BLaER1 treated with 17β-estradiol and CSF1 and Interleukin-3, amounts not matched to agents 10 nM and 100 nM (cell line): ENCODE data around the gene FAM162B.

Source experiments
- H3K27ac ChIP-seq, 11 experiments: shearing (Covaris generic); formaldehyde crosslinking; 2 replicates each; pipeline ENCODE4 v1.8.1; 2022
- H3K27me3 ChIP-seq, 11 experiments: shearing (Covaris generic); formaldehyde crosslinking; 2 replicates each; pipeline ENCODE4 v1.8.1; 2022
- H3K36me3 ChIP-seq, 11 experiments: shearing (Covaris generic); formaldehyde crosslinking; 2 replicates each; pipeline ENCODE4 v1.8.1; 2022
- H3K4me1 ChIP-seq, 10 experiments: shearing (Covaris generic); formaldehyde crosslinking; 2 replicates each; pipeline ENCODE4 v1.8.1; 2022
- H3K4me2 ChIP-seq, 11 experiments: shearing (Covaris generic); formaldehyde crosslinking; 2 replicates each; pipeline ENCODE4 v1.8.1; 2022
- H3K4me3 ChIP-seq, 10 experiments: shearing (Covaris generic); formaldehyde crosslinking; 2 replicates each; pipeline ENCODE4 v1.8.1; 2022
- H3K9ac ChIP-seq, 11 experiments: shearing (Covaris generic); formaldehyde crosslinking; 2 replicates each; pipeline ENCODE4 v1.8.1; 2022
- H3K9me3 ChIP-seq, 11 experiments: shearing (Covaris generic); formaldehyde crosslinking; replicated peaks in 1 of 11; 2 replicates each; pipeline ENCODE4 v1.8.1; 2022
- H4K20me1 ChIP-seq, 11 experiments: shearing (Covaris generic); formaldehyde crosslinking; 2 replicates each; pipeline ENCODE4 v1.8.1; 2022
- Cebpa-rat ChIP-seq, 11 experiments: shearing (Covaris generic); IDR thresholded peaks; 2 replicates each; pipeline ENCODE4 v1.8.1; 2022

The FAM162B gene

DNA sequence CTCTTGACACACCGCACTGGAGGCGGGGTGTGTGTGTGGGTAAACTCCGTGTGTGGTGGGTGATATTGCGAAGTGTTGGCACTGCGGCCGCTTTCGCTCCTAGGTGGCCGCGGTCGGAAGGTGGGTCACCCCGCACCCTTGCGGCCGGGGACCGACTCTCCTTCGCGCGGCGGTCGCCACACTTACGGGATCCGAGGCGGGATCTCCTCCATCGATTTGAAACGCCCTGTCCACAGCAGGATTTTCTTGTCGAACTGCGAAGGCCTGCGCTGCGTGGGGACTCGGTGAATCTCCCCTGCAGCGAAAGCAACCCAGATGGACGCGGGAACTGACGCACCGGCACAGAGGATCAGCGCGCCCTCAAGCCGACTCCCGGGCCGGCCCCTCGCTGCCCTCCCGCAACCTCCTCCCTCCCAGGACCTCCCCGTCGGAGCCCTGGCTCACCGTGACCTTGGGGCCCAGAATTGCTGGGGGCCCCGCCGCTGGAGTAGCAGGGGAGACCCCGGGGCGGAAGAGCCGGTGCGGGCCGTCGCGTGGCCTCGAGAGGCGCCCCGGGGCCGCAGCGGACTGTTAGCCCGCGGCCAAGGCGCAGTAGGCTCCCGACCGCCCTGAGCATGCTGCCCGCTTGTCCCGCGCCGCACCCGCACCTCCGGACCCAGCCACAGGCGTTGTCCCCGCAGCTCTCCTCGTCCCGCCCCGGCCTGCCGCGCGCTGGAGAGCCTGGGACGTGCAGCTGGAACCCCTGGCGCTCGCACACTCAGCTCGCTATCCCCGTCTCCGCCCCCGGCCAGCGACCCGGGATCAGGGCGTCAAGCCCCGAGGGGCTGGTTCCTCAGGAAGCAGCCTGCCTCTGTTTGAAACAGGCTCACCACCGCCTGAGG, at the start of gene FAM162B:
Gene FAM162B, minus strand, starts transcription at position 759 of the 881 bp plus-strand sequence. Its CDS starts 143 bp downstream, at position 616.
- no peak for TF ChIP-seq Cebpa-rat (IDR thresholded peaks at IDR 0.05)
- peaks cover 15 to 22% (median 20%) of the 10 kb centered on the region in 11 experiments for H3K9me3 ChIP-seq
- H3K4me3 ChIP-seq, result no peak within 1 kb of the TSS
- no peak within 1 kb of the TSS for H3K27ac ChIP-seq
- H3K27me3 ChIP-seq, result peaks cover 0 to 5% (median 0%) of the 10 kb centered on the region in 11 experiments; a peak in 4 of 22 replicates
- no peaks in the 10 kb centered on the region for H3K36me3 ChIP-seq
- no peaks in the 10 kb centered on the region for H3K4me1 ChIP-seq
- no peaks in the 10 kb centered on the region for H4K20me1 ChIP-seq
- H3K9ac ChIP-seq, result no peak within 1 kb of the TSS
- H3K4me2 ChIP-seq, result no peak within 1 kb of the TSS

DNA sequence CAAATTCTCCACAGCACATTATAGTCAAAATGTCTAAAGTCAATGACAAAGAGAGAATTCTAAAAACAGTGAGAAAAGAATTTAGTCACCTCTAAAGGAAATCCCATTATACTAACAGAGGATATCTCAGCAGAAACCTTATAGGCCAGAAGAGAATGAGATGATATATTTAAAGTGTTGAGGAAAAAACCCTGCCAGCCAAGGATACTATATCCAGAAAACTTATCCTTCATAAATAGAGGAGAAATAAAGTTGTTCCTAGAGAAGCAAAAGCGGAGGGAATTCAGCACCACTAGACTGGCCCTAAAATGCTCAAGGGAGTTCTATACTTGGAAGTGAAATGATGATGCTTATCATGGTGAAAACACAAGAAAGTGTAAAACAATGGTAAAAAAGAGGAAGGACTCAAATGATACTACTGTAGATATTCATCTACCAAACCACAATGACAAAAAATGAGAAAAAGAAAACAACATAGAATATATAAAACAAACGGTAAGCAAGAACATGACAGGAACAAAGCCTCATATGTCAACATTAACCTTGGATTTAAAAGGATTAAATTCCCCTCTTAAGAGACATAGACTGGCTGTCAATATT, 46.6 kb upstream of the FAM162B start:
- Histone ChIP-seq H3K4me2 (no peak overlapping the region), H3K4me1 (no peaks in the 10 kb centered on the region), H3K27ac (no peak overlapping the region), H3K4me3 (no peak overlapping the region), H3K9me3 (peaks cover 6 to 23% (median 15%) of the 10 kb centered on the region in 11 experiments; a peak in 18 of 22 replicates), H3K9ac (no peak overlapping the region), H3K27me3 (no peaks in the 10 kb centered on the region), H3K36me3 (no peaks in the 10 kb centered on the region), H4K20me1 (no peaks in the 10 kb centered on the region)
- TF ChIP-seq Cebpa-rat (IDR thresholded peaks at IDR 0.05), result no peak

DNA sequence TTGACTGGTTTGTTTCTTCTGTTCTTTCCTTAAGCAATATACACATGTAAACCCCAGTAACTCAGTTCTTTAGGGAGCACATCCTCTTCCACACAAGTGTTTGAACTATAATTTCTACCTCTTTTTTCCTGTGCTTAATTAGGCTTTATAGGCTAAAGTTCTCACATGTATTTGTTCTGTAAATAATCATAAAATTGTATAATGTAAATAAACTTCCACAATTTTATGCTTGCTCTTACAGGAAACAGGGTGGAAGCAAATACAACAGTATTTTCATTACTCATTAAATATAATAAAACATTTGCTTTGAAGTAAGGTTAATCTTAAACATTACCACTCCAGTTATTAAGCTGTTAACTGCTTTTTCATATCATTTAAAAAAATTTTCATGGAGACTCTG, 36.5 kb upstream of the FAM162B start:
- H3K4me1 ChIP-seq, result no peaks in the 10 kb centered on the region
- H3K36me3 ChIP-seq, result no peaks in the 10 kb centered on the region
- TF ChIP-seq Cebpa-rat (IDR thresholded peaks at IDR 0.05), result no peak
- H3K4me3 ChIP-seq, result no peak overlapping the region
- no peaks in the 10 kb centered on the region for H3K27me3 ChIP-seq
- no peaks in the 10 kb centered on the region for H4K20me1 ChIP-seq
- H3K4me2 ChIP-seq, result no peak overlapping the region
- no peaks in the 10 kb centered on the region for H3K9me3 ChIP-seq
- no peak overlapping the region for H3K9ac ChIP-seq
- no peak overlapping the region for H3K27ac ChIP-seq

DNA sequence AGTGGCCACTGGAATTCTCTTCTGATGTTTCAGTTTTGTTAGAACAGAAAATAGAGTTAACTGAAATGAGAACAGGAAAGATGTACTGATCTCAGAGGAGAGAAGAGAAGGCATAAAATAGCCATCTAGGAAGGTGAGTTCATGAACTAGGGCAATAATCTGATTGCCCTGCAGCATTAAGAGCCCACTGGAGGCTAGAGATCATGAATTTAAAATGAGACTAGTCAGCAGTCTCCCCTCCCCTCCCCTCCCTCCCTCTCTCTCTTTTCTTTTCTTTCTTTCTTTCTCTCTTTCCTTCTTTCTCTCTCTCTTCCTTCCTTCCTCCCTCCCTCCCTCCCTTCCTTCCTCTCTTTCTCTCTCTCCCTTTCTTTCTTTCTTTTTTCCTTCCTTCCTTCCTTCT, 34.4 kb upstream of the FAM162B start:
- H3K27ac ChIP-seq, result no peak overlapping the region
- no peaks in the 10 kb centered on the region for H3K9me3 ChIP-seq
- H3K4me3 ChIP-seq, result no peak overlapping the region
- no peaks in the 10 kb centered on the region for H3K4me1 ChIP-seq
- H3K4me2 ChIP-seq, result no peak overlapping the region
- no peak for TF ChIP-seq Cebpa-rat (IDR thresholded peaks at IDR 0.05)
- H3K36me3 ChIP-seq, result no peaks in the 10 kb centered on the region
- H3K9ac ChIP-seq, result no peak overlapping the region
- H3K27me3 ChIP-seq, result no peaks in the 10 kb centered on the region
- no peaks in the 10 kb centered on the region for H4K20me1 ChIP-seq

DNA sequence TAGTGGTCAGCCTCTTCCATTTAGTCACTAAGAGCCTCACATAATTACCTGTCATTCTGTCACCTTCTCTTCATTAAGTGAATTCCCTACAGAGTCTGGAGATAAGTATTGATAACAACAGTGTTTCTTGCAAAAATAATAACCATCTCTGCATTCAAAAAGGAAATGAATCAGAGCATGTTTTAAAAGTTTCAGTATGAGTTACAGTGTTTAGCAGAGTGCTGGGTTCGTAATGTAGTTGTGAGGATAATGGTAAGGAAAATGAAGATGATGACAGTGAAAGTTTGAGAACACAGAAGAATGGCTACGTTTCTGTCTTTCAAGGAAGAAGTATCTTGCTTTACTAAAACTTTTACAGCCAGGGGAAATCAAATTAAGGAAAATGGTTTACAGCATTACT, 32.1 kb upstream of the FAM162B start:
- H3K4me1 ChIP-seq, result no peaks in the 10 kb centered on the region
- H3K4me3 ChIP-seq, result no peak overlapping the region
- TF ChIP-seq Cebpa-rat (IDR thresholded peaks at IDR 0.05), result no peak
- H3K36me3 ChIP-seq, result no peaks in the 10 kb centered on the region
- no peak overlapping the region for H3K27ac ChIP-seq
- H3K9ac ChIP-seq, result no peak overlapping the region
- no peaks in the 10 kb centered on the region for H4K20me1 ChIP-seq
- no peak overlapping the region for H3K4me2 ChIP-seq
- no peaks in the 10 kb centered on the region for H3K27me3 ChIP-seq
- no peaks in the 10 kb centered on the region for H3K9me3 ChIP-seq

DNA sequence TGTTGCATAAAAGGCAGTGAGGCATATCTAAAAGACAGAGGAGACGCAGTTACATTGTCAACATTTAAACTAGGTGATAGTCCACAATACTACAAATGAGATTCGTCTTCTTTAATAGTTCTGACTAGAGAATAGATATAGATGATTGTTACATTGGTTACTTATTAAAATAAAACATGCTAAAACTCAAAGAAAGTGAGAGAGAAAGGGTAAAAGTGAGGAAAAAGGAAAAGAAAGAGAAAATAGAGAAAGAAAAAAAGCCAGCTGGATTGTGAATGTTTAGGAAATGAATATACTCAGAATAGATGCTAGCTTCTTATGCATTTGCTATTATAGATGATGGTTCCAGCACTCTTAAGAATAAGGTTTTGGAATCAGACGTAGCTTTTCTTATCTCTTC, 27.7 kb upstream of the FAM162B start:
- TF ChIP-seq Cebpa-rat (IDR thresholded peaks at IDR 0.05), result no peak
- no peaks in the 10 kb centered on the region for H3K27me3 ChIP-seq
- no peak overlapping the region for H3K4me2 ChIP-seq
- H3K9me3 ChIP-seq, result no peaks in the 10 kb centered on the region
- no peak overlapping the region for H3K27ac ChIP-seq
- no peaks in the 10 kb centered on the region for H4K20me1 ChIP-seq
- no peak overlapping the region for H3K9ac ChIP-seq
- H3K4me1 ChIP-seq, result no peaks in the 10 kb centered on the region
- H3K36me3 ChIP-seq, result no peaks in the 10 kb centered on the region
- no peak overlapping the region for H3K4me3 ChIP-seq

DNA sequence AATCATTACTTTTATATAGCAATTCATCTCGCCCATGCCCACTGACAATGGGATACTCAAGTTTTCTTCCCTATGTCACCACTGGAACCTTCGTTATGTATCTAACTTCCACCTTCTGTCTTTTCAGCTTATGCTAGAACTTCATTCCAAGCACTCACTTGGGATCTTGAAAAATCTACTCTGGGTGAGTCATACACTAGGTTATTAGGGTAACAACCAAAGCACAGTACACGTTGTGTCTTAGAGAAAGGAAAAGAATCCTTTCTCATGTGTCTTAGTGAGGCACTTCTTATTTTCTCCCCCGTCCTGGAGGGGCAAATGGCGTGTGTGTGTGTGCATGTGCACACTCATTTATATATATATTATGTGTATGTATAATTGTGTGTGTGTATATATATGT, 18.3 kb upstream of the FAM162B start:
- no peak overlapping the region for H3K9ac ChIP-seq
- no peaks in the 10 kb centered on the region for H3K9me3 ChIP-seq
- no peaks in the 10 kb centered on the region for H4K20me1 ChIP-seq
- no peaks in the 10 kb centered on the region for H3K36me3 ChIP-seq
- H3K27ac ChIP-seq, result no peak overlapping the region
- no peaks in the 10 kb centered on the region for H3K4me1 ChIP-seq
- no peak overlapping the region for H3K4me2 ChIP-seq
- no peaks in the 10 kb centered on the region for H3K27me3 ChIP-seq
- TF ChIP-seq Cebpa-rat (IDR thresholded peaks at IDR 0.05), result no peak
- no peak overlapping the region for H3K4me3 ChIP-seq

DNA sequence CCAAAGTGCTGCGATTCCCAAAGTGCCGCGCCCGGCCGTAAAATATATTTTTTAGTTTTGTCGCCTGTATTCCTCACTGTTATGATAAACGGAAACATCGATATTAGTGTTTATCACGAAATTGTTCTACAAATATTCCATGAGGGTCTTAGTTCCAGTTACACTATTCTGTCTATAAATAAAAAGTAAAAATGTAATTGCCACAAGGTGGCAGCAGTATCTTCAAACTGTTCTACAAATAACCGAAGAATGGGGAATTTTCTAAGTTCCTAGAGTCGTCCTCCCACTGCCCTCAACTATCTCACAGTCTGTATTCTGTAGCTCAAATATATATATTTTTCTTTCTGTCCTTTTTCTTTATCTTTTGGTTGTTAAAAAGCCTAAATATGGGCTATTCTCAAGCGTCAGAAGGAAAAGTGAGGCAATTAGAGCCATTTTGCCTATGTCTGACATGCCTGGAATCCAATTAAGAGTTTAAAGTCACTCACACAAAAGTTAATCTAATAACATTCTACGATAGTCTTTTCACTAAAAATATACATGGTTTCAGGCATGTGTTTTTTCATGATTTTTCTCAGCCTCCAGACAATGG, 14.2 kb upstream of the FAM162B start:
- Histone ChIP-seq H3K27ac (no peak overlapping the region), H3K27me3 (no peaks in the 10 kb centered on the region), H3K4me2 (no peak overlapping the region), H3K4me3 (no peak overlapping the region), H3K36me3 (no peaks in the 10 kb centered on the region), H4K20me1 (no peaks in the 10 kb centered on the region), H3K9me3 (no peaks in the 10 kb centered on the region), H3K4me1 (no peaks in the 10 kb centered on the region), H3K9ac (no peak overlapping the region)
- no peak for TF ChIP-seq Cebpa-rat (IDR thresholded peaks at IDR 0.05)

DNA sequence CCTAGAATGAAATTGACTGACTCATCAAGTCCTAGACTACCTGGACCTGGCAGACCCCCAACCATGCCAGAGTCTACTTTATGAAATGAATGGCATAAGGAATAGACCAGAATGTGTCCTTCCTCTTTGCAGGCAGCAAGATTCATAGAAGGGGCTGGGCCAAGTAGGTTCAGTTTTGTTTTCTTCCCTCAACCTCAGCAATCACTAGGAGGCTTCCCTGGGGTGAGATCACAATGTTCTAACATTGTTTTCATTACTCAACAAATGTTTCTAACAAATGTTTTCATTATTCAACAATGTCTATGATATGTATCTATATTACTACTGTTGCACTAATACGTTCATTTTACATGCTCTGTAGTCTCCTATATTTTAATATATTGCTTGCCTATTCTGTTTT, 8.4 kb upstream of the FAM162B start:
- Histone ChIP-seq H3K27me3 (no peaks in the 10 kb centered on the region), H3K4me2 (no peak overlapping the region), H4K20me1 (no peaks in the 10 kb centered on the region), H3K9ac (no peak overlapping the region), H3K36me3 (no peaks in the 10 kb centered on the region), H3K4me3 (no peak overlapping the region), H3K4me1 (no peaks in the 10 kb centered on the region), H3K27ac (no peak overlapping the region), H3K9me3 (no peaks in the 10 kb centered on the region)
- TF ChIP-seq Cebpa-rat (IDR thresholded peaks at IDR 0.05), result no peak
